Measurements from ENCODE around the gene ZNF423.

ZNF423 gene

GRCh38 chr16:49542946-49543630 is 312.8 kb downstream of the ZNF423 start:
- Histone ChIP-seq H3K4me1 (ENCODE audit: control insufficient read depth, insufficient read depth, low read length) (no peaks in the 10 kb centered on the region), H3K27ac (ENCODE audit: low read depth, low read length) (no peak overlapping the region), H3K4me3 (ENCODE audit: low read length) (no peak overlapping the region), H3K9ac (ENCODE audit: low read length) (no peak overlapping the region), H3K36me3 (ENCODE audit: control insufficient read depth, insufficient read depth, low read length) (no peaks in the 10 kb centered on the region), H3K27me3 (ENCODE audit: control insufficient read depth, insufficient read depth, low read length) (no peaks in the 10 kb centered on the region)

GRCh38 chr16:49542391-49542891 is 313.5 kb downstream of the ZNF423 start:
- H3K36me3 ChIP-seq (ENCODE audit: control insufficient read depth, insufficient read depth, low read length), result no peaks in the 10 kb centered on the region
- no peaks in the 10 kb centered on the region for H3K4me1 ChIP-seq (ENCODE audit: control insufficient read depth, insufficient read depth, low read length)
- H3K27ac ChIP-seq (ENCODE audit: low read depth, low read length), result no peak overlapping the region
- H3K27me3 ChIP-seq (ENCODE audit: control insufficient read depth, insufficient read depth, low read length), result no peaks in the 10 kb centered on the region
- H3K4me3 ChIP-seq (ENCODE audit: low read length), result no peak overlapping the region
- no peak overlapping the region for H3K9ac ChIP-seq (ENCODE audit: low read length)

GRCh38 chr16:49540836-49541235 is 315.1 kb downstream of the ZNF423 start:
- Histone ChIP-seq H3K4me1 (ENCODE audit: control insufficient read depth, insufficient read depth, low read length) (no peaks in the 10 kb centered on the region), H3K27ac (ENCODE audit: low read depth, low read length) (no peak overlapping the region), H3K27me3 (ENCODE audit: control insufficient read depth, insufficient read depth, low read length) (no peaks in the 10 kb centered on the region), H3K36me3 (ENCODE audit: control insufficient read depth, insufficient read depth, low read length) (no peaks in the 10 kb centered on the region), H3K4me3 (ENCODE audit: low read length) (no peak overlapping the region), H3K9ac (ENCODE audit: low read length) (no peak overlapping the region)

- H3K9ac ChIP-seq (ENCODE audit: low read length), result no peak overlapping the region
- H3K4me3 ChIP-seq (ENCODE audit: low read length), result no peak overlapping the region
- H3K4me1 ChIP-seq (ENCODE audit: control insufficient read depth, insufficient read depth, low read length), result no peaks in the 10 kb centered on the region
- H3K36me3 ChIP-seq (ENCODE audit: control insufficient read depth, insufficient read depth, low read length), result no peaks in the 10 kb centered on the region
- H3K27me3 ChIP-seq (ENCODE audit: control insufficient read depth, insufficient read depth, low read length), result no peaks in the 10 kb centered on the region
- H3K27ac ChIP-seq (ENCODE audit: low read depth, low read length), result no peak overlapping the region
Measured at GRCh38 chr16:49539758-49540157, 316.2 kb downstream of the ZNF423 start.

GRCh38 chr16:49537924-49538459 is 317.9 kb downstream of the ZNF423 start:
- Histone ChIP-seq H3K4me1 (ENCODE audit: control insufficient read depth, insufficient read depth, low read length) (no peaks in the 10 kb centered on the region), H3K27ac (ENCODE audit: low read depth, low read length) (no peak overlapping the region), H3K36me3 (ENCODE audit: control insufficient read depth, insufficient read depth, low read length) (no peaks in the 10 kb centered on the region), H3K9ac (ENCODE audit: low read length) (no peak overlapping the region), H3K4me3 (ENCODE audit: low read length) (no peak overlapping the region), H3K27me3 (ENCODE audit: control insufficient read depth, insufficient read depth, low read length) (no peaks in the 10 kb centered on the region)

- H3K27me3 ChIP-seq (ENCODE audit: control insufficient read depth, insufficient read depth, low read length), result no peaks in the 10 kb centered on the region
- no peaks in the 10 kb centered on the region for H3K36me3 ChIP-seq (ENCODE audit: control insufficient read depth, insufficient read depth, low read length)
- H3K4me3 ChIP-seq (ENCODE audit: low read length), result no peak overlapping the region
- no peak overlapping the region for H3K9ac ChIP-seq (ENCODE audit: low read length)
- H3K27ac ChIP-seq (ENCODE audit: low read depth, low read length), result no peak overlapping the region
- H3K4me1 ChIP-seq (ENCODE audit: control insufficient read depth, insufficient read depth, low read length), result no peaks in the 10 kb centered on the region
Measured at GRCh38 chr16:49534901-49535610, 320.9 kb downstream of the ZNF423 start.

- H3K4me1 ChIP-seq (ENCODE audit: control insufficient read depth, insufficient read depth, low read length), result peaks cover 3% of the 10 kb centered on the region
- H3K36me3 ChIP-seq (ENCODE audit: control insufficient read depth, insufficient read depth, low read length), result no peaks in the 10 kb centered on the region
- no peak overlapping the region for H3K9ac ChIP-seq (ENCODE audit: low read length)
- no peak overlapping the region for H3K27ac ChIP-seq (ENCODE audit: low read depth, low read length)
- H3K4me3 ChIP-seq (ENCODE audit: low read length), result no peak overlapping the region
- H3K27me3 ChIP-seq (ENCODE audit: control insufficient read depth, insufficient read depth, low read length), result no peaks in the 10 kb centered on the region
Measured at GRCh38 chr16:49533422-49533821, 322.5 kb downstream of the ZNF423 start.

GRCh38 chr16:49532873-49533272 is 323.0 kb downstream of the ZNF423 start:
- Histone ChIP-seq H3K27me3 (ENCODE audit: control insufficient read depth, insufficient read depth, low read length) (no peaks in the 10 kb centered on the region), H3K36me3 (ENCODE audit: control insufficient read depth, insufficient read depth, low read length) (no peaks in the 10 kb centered on the region), H3K9ac (ENCODE audit: low read length) (no peak overlapping the region), H3K27ac (ENCODE audit: low read depth, low read length) (no peak overlapping the region), H3K4me3 (ENCODE audit: low read length) (no peak overlapping the region), H3K4me1 (ENCODE audit: control insufficient read depth, insufficient read depth, low read length) (peaks cover 3% of the 10 kb centered on the region)

GRCh38 chr16:49531931-49532840 is 323.7 kb downstream of the ZNF423 start:
- Histone ChIP-seq H3K4me3 (ENCODE audit: low read length) (no peak overlapping the region), H3K27me3 (ENCODE audit: control insufficient read depth, insufficient read depth, low read length) (no peaks in the 10 kb centered on the region), H3K27ac (ENCODE audit: low read depth, low read length) (no peak overlapping the region), H3K4me1 (ENCODE audit: control insufficient read depth, insufficient read depth, low read length) (peaks cover 3% of the 10 kb centered on the region), H3K36me3 (ENCODE audit: control insufficient read depth, insufficient read depth, low read length) (no peaks in the 10 kb centered on the region), H3K9ac (ENCODE audit: low read length) (no peak overlapping the region)

GRCh38 chr16:49531425-49531824 is 324.5 kb downstream of the ZNF423 start:
- Histone ChIP-seq H3K27ac (ENCODE audit: low read depth, low read length) (no peak overlapping the region), H3K4me3 (ENCODE audit: low read length) (no peak overlapping the region), H3K36me3 (ENCODE audit: control insufficient read depth, insufficient read depth, low read length) (no peaks in the 10 kb centered on the region), H3K4me1 (ENCODE audit: control insufficient read depth, insufficient read depth, low read length) (peaks cover 3% of the 10 kb centered on the region), H3K9ac (ENCODE audit: low read length) (no peak overlapping the region), H3K27me3 (ENCODE audit: control insufficient read depth, insufficient read depth, low read length) (no peaks in the 10 kb centered on the region)

- no peak overlapping the region for H3K9ac ChIP-seq (ENCODE audit: low read length)
- H3K4me1 ChIP-seq (ENCODE audit: control insufficient read depth, insufficient read depth, low read length), result peaks cover 3% of the 10 kb centered on the region
- no peak overlapping the region for H3K4me3 ChIP-seq (ENCODE audit: low read length)
- H3K27ac ChIP-seq (ENCODE audit: low read depth, low read length), result no peak overlapping the region
- no peaks in the 10 kb centered on the region for H3K27me3 ChIP-seq (ENCODE audit: control insufficient read depth, insufficient read depth, low read length)
- H3K36me3 ChIP-seq (ENCODE audit: control insufficient read depth, insufficient read depth, low read length), result no peaks in the 10 kb centered on the region
Measured at GRCh38 chr16:49530427-49530970, 325.4 kb downstream of the ZNF423 start.

Measured in rectal smooth muscle tissue (tissue), 1 donor.